ENCODE measurements around the gene MRPS18A. TPM values are rescaled to one million over a fixed set of nuclear protein-coding genes. Genes with fewer than 3 reads are reported as not detected.
A peak's percentile ranks its signal among the peaks of the same experiment; 100 is the strongest.
"Not testable (repeated sequence)": the region's sequence is repeated elsewhere in the genome, so short reads cannot be mapped to it uniquely, and the experiment has no call there.

The MRPS18A gene
- total RNA-seq, 1 experiment from 2014 or later, result 84.5 TPM

DNA sequence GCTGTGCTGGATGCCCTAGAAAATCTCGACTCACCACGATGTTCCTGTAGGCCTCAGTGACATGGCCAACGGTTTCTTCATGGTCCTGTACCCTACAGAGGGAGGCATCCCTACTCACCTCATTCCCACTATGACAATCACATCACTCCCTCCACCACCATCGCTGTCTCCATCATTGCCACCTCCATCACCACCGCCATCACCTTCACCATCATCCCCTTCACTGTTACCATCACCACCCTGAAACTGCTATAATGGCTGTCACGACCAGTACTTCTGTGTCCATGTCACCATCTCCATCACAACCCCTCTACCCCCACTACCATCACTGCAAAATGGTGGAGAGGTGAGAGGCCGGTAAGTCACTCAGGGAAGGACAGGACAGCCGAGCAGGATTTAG lies 29.8 kb upstream of the MRPS18A start:
- no peak for DNase-seq (ENCODE audit: low spot score)

DNA sequence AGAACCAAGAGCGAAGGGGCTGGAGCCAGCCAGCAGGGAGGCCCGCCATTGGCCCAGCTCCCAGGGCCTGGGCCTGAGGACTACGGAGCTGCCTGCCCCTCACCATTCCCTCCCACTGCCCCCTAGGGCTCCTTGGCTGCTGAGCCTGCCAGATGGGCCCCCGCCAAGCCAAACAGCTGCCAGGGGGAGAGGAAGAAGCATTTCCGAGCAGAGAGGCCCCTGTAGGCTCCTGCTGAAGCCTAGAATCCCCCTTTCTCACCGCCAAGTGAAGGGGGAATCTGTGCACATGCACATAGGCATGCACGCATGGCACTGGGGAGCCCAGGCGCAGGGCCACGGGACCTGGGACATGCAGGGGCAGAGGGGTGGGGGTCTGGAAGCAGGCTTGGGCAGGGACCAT lies 28.5 kb upstream of the MRPS18A start:
- DNase-seq (ENCODE audit: low spot score), result no peak

DNA sequence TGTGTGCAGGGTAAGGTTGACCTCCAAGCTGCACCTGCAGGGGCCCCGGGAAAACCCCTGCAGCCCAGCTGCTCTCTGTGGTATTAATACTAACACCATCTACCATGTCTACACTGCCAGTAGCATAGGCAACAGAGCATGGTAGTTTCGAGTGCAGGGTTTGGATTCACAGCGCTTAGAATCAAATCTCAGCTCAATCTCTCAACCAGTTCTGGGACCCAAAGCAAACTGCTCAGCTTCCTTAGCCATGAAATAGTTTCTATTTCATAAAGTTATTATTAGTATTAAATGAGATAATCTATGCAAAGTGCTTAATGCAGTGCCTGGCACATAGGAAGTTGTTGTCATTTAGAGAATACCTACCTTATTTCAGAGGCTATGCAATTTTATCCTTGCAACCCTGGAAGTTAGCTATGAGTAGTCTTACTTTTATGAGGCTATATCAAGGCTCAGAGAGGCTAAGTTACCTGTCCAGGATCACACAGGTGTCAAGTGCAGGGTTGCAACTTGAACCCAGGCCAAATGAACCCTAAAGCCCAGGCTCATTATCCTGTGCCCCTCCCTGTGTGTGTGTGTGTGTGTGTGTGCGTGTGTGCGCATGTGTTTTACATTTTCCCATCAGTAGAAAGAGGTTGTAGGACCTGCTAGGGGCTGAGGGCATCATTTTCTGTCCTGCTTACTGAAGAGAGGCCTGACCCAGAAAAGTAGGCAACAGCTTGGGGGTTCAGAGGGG lies 27.6 kb upstream of the MRPS18A start:
- no peak for DNase-seq (ENCODE audit: low spot score)

DNA sequence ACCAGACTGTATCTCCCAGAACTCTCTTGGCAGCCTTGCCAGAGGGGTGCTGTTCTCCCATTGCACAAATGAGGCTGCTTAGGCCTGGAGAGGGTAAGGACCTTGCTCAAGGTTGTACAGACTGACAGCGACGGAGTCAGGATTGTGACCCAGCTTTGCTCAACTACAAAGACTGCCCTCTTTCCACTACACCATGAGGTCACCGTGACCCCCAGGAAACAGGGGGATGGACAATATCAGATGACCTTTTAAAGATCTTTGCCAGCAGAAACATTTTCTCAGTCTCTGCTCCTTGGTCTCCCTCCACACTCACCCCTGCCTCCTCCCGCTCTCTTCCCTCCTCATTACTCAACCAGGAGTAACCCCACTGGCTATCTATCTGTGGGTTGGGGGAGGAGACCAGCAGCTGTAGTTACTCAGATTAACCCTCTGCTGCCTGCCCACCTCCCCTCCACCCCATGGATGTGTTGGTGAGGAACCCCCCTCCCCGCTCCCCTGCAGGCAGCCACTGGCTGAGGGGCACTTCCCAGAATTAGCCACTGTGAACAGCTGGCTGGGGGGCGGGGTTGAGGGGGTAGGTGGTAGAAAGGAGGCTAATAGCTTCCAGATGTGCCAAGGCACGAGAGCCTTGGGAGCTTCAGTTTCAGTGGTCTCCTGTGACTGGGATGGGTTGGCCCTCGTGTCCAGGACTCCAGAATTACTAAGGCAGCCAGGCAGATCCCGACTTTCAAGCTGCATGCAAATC lies 26.9 kb upstream of the MRPS18A start:
- DNase-seq (ENCODE audit: low spot score), result peak; percentile 71

DNA sequence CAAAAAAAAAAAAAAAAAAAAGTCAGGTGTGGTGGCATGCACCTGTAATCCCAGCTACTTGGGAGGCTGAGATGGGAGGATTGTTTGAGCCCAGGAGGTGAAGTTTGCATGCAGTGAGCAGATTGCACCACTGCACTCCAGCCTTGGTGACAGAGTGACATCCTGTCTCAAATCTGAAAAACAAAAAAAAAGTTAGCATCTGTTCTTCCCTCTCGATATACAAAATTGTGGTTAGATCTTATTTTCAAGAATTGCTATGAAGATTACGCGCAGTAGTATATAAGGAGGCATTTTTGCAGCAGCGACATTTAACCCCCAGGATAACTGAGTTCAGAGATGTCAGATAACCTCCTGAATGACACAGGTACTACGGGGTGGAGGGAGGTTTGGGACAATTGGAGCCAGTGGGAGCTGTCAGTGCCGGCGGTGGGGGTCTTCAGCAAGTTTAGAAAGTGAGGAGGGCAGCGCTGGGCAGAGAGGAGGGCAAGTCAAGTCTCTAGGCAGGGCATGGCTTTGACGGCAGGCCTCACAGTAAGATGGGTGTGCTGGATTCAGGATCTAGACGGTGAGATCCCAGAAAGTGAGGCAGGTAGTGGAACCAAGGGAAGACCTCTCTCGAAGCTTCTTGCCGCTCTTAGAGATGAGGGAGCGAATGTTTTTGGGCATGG lies 26.2 kb upstream of the MRPS18A start:
- no peak for DNase-seq (ENCODE audit: low spot score)

DNA sequence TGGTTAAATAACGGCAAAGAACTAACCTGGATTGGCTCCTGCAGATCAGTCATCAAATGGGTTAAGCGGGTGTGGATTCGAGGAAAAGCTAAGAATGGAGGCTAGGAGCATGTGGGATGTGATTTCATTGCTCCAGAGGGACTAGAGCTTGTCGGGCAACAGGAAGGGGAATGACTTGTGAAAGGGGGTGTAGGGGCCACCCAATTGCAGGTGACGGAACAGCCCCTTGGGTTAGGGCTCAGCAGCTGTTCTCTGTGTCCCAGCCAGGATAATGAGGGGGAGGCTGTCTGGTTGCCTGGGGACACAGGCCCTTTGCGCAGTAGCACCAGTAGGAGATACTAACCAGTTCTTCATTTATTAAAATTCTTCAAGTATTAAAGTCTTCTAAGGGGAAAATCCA lies 25.0 kb upstream of the MRPS18A start:
- no peak for DNase-seq (ENCODE audit: low spot score)

DNA sequence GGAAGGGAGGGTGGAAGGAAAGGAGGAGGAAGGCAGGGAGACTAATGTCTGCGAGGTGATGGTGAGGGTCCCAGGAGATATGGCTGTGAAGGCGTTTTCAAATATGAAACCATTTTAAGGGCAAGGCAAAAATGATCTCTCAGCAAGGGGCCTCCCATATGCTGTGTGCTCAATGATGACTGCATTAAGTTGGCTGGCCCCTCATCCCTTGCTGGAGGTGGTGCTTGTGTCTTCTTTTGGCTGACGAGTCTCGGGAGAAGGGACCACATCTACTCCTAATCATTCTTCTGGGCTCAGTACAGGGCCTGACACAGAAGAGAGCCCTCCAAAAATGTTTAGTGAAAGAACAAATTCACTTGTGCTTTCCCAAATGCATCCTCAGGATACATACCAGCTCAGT lies 23.0 kb upstream of the MRPS18A start:
- DNase-seq (ENCODE audit: low spot score), result no peak

DNA sequence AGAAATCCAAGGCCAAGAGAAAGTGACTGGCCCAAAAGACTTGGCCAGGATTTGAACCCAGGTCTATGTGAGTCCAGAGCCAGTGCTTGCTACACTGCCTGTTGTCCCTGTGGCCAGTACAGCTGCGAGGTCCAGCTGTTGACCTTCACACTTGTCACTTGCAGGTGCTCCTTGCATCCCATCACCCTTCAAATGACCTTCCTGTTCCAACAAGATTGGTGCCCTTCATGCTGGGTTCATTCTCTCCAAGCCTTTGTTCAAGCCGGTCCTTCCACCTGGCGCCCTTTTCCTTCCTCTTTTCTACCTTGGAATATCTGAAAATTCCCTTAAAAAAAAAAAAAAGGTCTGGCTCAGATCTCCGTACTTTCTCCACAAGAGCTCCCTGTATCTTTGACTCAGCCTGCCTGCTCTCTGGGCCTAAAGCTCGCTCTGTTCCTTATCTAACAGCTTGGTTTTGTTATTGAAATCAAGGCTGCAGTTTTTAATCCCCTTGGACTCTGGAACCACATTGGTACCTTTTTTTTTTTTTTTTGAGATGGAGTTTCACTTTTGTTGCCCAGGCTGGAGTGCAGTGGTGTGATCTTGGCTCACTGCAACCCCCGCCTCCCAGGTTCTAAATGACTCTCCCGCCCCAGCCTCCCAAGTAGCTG lies 22.2 kb upstream of the MRPS18A start:
- no peak for DNase-seq (ENCODE audit: low spot score)

DNA sequence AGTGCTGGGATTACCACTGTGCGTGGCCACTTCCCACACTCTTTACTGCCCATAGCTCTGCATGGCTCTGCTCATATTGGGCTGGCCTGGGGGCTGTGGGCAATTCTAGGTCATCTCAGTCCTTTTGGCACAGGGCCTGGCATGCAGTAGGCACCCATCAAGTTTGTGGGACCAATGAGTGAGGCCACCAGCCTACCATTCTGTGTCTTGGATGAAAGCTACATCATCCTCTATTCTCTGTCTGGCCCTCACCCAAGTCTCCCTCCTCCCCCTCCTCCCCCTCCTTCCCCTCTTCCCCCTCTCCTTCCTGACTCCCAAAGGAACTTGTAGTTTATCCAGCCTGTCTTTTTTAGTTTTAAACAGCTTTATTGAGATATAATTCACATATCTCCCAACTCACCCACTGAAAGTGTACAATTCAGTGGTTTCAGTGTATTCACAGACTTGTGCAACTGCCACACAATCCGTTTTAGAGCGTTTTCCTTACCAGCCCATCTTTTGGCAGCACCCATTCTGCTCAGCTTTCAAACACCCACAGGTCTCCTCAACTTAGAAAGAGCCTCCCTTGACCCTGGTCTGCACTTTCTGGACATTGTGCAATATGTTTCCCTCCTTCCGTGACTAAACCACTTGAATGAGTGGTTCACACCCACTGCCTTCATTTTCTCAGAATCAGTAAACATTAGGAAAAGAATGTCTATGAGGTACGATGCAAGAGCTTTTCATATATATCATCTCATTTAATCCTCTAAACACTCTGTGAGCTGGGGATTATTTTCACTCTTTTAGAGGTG lies 21.5 kb upstream of the MRPS18A start:
- peak; percentile 75 for DNase-seq (ENCODE audit: low spot score)

DNA sequence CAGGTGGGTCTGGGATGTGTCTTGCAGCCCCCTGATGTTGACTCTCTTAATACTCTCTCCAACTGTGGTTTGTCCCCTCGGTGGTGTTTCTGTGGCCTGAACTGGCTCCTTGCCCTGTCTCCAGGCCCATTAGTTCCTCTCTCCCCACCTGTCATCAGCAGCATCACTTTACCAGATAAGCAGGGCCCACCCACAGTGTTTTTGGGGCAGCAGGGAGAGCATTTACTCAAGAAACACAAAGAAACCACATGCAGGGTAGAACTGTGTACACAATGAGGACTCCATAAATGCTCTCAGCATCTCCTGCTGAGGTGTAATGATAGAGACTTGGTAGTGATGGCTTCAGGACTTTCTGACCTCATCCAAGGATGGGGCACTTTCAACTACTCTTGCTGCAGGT lies 20.2 kb upstream of the MRPS18A start:
- DNase-seq (ENCODE audit: low spot score), result peak; percentile 42

DNA sequence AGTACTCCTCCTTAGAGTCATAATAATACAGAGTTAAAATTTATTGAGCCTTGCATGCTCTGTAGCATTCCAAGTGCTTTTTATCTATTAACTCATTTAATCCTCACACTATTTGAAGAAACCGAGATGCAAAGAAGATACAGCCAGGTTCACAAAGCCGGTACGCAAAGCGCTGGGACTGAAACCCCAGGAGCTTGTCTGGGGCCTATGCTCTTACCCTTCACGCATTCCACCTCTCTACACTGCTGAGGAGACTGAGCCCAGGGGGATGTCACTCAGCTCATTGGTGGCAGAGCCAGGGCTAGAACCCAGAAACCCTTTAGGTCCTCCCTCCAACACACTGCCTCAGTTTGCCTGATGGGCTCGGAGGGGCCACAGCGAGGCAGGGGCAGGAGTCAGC lies 19.7 kb upstream of the MRPS18A start:
- no peak for DNase-seq (ENCODE audit: low spot score)

DNA sequence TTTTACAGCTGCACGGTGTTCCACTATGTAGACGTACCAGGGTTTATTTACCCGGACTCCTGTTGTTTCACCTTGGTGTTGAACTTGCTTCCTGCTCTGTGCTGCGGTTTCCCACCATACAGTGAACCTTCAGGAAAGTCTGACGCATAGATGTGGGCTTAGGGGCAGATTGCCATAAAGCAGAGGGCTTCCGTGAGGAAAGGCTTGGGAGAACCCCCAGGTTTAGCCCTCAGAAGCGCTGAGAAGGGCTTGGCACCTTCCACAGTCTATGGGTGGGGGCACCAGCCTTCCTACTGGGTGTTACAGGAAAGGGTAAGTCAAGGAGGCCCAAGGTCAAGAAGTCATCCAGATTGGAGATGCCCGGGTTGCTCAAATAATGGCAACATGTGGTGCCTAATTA lies 19.2 kb upstream of the MRPS18A start:
- DNase-seq (ENCODE audit: low spot score), result peak; percentile 83

DNA sequence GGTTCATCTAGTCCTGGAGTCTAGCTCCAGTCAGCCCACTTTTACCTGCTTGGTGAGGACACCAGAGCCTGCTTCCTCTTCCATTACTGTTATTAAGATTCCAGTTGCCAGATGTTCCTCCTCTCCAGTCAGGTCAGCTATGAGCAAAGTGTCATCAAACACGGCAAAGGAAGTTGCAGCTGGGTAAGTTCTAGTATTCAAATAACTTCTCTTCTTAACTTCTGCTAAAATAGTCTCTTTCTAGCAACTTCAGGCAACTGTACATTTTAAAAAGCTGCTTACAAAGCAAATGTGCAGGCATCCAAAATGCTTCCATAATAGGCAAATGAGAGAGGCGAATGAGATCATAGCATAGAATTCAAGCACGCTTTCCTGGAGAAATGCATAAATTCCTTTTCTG lies 18.4 kb upstream of the MRPS18A start:
- DNase-seq (ENCODE audit: low spot score), result no peak

DNA sequence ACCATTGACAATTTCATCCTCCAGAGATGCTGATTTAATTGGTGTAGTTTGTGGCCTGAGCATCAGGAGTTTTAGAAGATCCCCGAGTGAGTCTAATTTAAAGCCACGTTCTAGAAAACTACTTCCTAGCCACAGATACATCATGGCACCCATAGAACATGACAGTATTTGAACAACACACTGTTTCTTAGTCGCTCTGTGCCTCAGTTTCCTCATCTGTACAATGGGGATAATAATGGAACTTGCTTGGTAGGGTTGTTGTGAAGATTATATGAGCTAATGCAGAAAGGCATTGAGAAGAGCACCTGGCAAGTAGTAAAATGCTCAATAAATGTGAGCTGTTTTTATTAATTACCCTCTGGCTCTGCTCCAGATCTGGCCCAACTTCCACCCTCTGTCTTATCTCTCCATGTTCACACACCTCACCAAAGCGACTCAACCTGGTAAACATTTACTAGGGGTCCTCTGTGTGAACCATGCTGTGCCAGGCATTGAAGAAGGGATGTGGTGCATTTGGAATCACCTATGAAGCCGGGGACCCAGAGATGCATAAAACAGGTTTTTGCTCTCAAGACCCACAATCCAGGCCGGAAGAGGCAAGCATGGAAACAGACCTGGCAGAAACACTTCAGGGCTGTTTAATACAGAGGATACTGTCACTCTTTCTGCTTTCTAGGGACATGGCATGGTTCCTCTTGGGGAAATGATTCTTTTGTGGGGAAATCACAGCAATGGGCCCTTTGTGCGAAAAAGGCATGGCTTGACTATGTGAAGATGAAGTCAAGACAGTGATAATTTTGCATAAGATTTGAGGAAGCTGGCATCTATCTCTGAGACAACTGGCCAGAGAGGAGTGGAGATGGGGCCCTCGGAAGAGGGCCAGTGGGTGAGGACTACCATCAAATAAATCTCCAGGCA lies 16.2 kb upstream of the MRPS18A start:
- DNase-seq (ENCODE audit: low spot score), result no peak

DNA sequence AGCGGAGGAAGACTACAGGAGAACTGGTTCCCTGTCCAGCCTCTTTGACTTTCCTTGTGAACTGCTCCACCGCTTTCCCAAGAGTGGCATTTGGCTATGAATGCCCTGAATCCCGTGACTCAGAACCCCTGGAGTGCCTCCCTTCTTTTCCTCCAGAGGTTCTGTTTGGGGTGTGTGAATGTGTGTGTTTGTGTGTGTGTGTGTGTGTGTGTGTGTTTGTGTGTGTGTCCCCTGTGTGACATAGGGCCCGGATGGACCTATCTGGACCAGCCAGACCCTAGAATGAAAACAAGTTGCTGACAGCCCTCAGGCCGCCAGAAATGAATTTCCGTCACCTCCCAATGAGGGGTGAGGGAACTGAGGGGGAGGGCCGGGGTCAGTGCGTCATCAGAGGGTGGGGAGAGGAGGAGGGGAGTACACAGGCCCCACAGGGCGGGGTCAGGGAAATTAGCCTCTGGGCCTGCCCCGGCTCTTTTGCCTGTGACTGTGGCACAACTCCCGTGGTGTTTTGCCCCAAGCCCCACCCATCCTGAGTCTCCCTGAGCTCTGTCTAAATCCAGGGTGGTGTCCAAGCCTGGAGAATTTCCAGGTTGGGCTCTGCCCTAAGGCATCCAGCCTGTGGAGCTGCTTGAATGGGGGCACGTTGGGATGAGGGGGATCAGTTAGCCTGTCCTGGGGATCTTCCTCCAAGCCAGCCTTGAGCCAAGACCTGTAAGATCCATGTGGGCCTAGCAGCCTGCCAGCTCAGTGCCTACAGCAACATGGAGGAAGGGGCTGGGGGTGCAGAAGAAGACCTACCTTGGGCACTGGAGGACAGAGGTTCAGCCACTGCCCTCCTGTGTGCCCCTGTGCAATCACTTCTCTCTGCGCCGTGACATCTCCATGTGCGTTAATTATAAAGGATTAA lies 15.2 kb upstream of the MRPS18A start:
- DNase-seq (ENCODE audit: low spot score), result peak; percentile 93

DNA sequence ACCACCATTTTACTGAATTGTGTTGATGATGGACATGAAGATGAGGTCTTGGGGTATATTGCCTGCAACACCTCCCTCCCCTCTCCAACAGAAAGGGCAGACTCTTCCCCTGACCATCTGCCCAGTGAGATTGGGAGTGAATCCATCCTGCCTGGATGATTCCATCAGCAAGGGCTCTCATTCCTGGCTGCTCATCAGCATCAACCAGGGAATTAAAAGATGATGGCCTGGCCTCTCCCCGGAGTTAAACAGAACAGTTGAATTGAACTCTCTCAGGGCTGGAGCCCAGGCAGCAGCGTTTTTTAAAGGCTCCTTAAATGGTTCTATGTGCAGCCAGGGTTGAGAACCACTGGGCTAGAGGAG lies 14.6 kb upstream of the MRPS18A start:
- no peak for DNase-seq (ENCODE audit: low spot score)

DNA sequence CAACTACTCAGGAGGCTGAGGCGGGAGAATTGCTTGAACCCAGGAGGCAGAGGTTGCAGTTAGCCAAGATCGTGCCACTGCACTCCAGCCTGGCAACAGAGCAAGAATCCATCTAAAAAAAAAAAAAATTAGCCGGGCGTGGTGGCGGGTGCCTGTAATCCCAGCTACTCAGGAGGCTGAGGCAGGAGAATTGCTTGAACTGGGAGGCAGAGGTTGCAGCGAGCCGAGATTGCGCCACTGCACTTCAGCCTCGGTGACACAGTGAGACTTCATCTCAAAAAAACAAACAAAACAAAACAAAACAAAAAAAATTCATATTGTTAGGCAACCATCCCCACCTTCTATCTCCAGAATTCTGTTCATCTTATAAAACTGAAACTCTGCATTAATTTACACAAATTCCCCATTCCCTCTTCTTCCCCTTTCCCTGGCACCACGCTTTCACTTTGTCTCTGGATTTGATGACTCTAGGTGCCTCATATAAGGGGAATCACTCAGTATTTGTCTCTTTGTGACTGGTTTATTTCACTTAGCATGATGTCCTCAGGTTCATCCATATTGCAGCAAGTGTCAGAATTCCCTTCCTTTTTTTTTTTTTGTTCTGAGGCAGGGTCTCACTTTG lies 13.5 kb upstream of the MRPS18A start:
- DNase-seq (ENCODE audit: low spot score), result not testable (repeated sequence)

DNA sequence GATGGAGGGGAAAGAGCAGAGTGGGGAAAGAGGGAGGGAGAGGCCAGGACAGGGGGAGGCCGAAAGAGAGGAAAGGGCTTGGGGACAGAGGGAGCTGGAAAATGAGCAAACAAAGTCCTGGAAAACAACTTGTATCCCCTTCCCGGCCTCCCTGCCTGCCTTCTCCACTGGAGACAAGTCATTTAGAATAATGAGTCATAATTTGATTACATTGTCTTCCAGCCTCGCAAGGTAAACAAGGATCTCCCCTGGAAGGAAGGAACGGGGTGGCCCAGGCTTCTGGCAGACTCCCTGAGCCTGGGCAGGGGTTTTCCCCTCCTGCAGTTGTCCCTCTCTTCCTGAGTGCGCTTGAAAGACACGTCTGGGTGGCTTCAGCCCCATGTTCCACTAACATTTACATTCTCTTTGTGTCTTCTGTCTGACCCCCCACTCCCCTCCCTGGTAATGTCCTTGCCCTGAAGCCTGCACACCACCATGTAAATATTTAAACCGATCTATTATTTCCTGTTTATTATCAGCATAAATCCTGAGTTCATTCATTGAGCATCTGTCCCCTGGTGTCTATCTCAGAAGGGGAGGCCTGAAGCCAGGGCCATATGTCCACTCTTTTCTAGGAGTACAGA lies 12.1 kb upstream of the MRPS18A start:
- DNase-seq (ENCODE audit: low spot score), result peak; percentile 76
